K562 (cell line): ENCODE data around the gene CEBPA. TPM values are rescaled to one million over a fixed set of nuclear protein-coding genes. Genes with fewer than 3 reads are reported as not detected.

Source experiments
- ATAC-seq: fragments of 200-7000 bp; cut with Tn5 transposase; 3 replicates; pipeline ENCODE4 v1.9.1; 2020; ENCODE audit warnings: moderate library complexity
- BruUV-seq: library from RNA; stranded (reverse); fragments of 400-500 nt; replicated peaks from 2 replicates; lab custom pipeline; 2021; lab: Mats Ljungman, UMichigan
- CTCF ChIA-PET: fragments of 300-600 bp; formaldehyde crosslinking; extraction: SDS; loops from one replicate; lab custom pipeline; 2021; ENCODE audit warnings: low intra/inter-chr PET ratio; lab: Yijun Ruan, JAX
- POLR2A ChIA-PET: fragments of 300-600, 350-650 bp; sonication (Branson Sonifier 250); formaldehyde crosslinking; extraction: SDS; loops from one replicate; lab custom pipeline; 2021; ENCODE audit warnings: antibody characterized with exemption, inconsistent platforms; lab: Yijun Ruan, JAX
- DNase-seq, 4 experiments: peaks; one replicate each; pipeline versions ENCODE4 v3.0.0 to v3.0.0-alpha.2; 2011 to 2018; ENCODE audit warnings: low spot score in 3 of 4, mixed read lengths in 3 of 4; ENCODE audit errors: extremely low read depth in 1 of 4
- FAIRE-seq: peaks from 2 replicates; lab custom pipeline; 2011; peaks lifted over from hg19 to GRCh38; lab: Jason Lieb, UNC
- H2AFZ ChIP-seq: 2 replicates; pipeline ENCODE4 v1.6.0; 2011; ENCODE audit warnings: low read depth, low read length, control low read depth, inconsistent platforms
- H3K27ac ChIP-seq: fragments of 200-600 bp; 3 replicates; pipeline ENCODE4 v1.8.0; 2011; ENCODE audit warnings: low read depth, mild to moderate bottlenecking, control low read depth, inconsistent platforms, low read length, moderate library complexity, mixed read lengths; ENCODE audit errors: extremely low read depth
- H3K27me3 ChIP-seq, 2 experiments: fragments of 300-600 bp in 1 of 2; 2 replicates in 1 of 2; 3 replicates in 1 of 2; pipeline versions ENCODE4 v1.6.0 to v1.8.0; 2011; ENCODE audit warnings: inconsistent platforms in 2 of 2, low read length in 2 of 2, mild to moderate bottlenecking in 1 of 2, mixed read lengths in 1 of 2, moderate library complexity in 1 of 2; ENCODE audit not compliant: control insufficient read depth in 2 of 2, insufficient read depth in 2 of 2
- H3K36me3 ChIP-seq: fragments of 300-600 bp; 3 replicates; pipeline ENCODE4 v1.8.0; 2011; ENCODE audit warnings: mild to moderate bottlenecking, low read length, inconsistent platforms; ENCODE audit not compliant: control insufficient read depth, insufficient read depth
- H3K4me1 ChIP-seq, 2 experiments: fragments of 200-600 bp in 1 of 2; replicated peaks in 1 of 2; 2 replicates in 1 of 2; 3 replicates in 1 of 2; pipeline versions ENCODE4 v1.5.1 to v1.8.0; 2011; ENCODE audit warnings: inconsistent platforms in 2 of 2, low read length in 2 of 2, mild to moderate bottlenecking in 1 of 2, mixed read lengths in 1 of 2, moderate library complexity in 1 of 2; ENCODE audit not compliant: control insufficient read depth in 2 of 2, insufficient read depth in 2 of 2
- H3K4me2 ChIP-seq: 2 replicates; pipeline ENCODE4 v1.6.1; 2011; ENCODE audit warnings: low read length, control low read depth, inconsistent platforms, mixed read lengths; ENCODE audit not compliant: insufficient read depth
- H3K4me3 ChIP-seq: fragments of 200-600 bp; sonication (generic), shearing (Covaris generic); 2 replicates; pipeline ENCODE4 v1.5.1; 2016; ENCODE audit warnings: control low read depth, inconsistent platforms
- H3K79me2 ChIP-seq: fragments of 200-600 bp; 3 replicates; pipeline ENCODE4 v1.8.0; 2011; ENCODE audit warnings: low read length, inconsistent platforms; ENCODE audit not compliant: control insufficient read depth, insufficient read depth
- H3K9ac ChIP-seq, 2 experiments: 2 replicates each; pipeline versions ENCODE4 v1.6.0 to v1.6.1; 2011; ENCODE audit warnings: low read depth in 2 of 2, low read length in 2 of 2, control low read depth in 1 of 2, inconsistent platforms in 1 of 2, mild to moderate bottlenecking in 1 of 2, mixed read lengths in 1 of 2; ENCODE audit not compliant: insufficient read depth in 1 of 2
- H3K9me1 ChIP-seq: one replicate; pipeline ENCODE4 v1.6.0; 2011; ENCODE audit warnings: inconsistent platforms, mild to moderate bottlenecking, low read length, moderate library complexity; ENCODE audit not compliant: control insufficient read depth, insufficient read depth
- H3K9me3 ChIP-seq: replicated peaks from 2 replicates; pipeline ENCODE4 v1.5.1; 2011; ENCODE audit warnings: low read depth, low read length, inconsistent platforms; ENCODE audit not compliant: control insufficient read depth, insufficient read depth
- H4K20me1 ChIP-seq: replicated peaks from 2 replicates; pipeline ENCODE4 v1.6.1; 2011; ENCODE audit warnings: low read length, inconsistent platforms, mixed read lengths; ENCODE audit not compliant: control insufficient read depth, insufficient read depth
- ATF1 ChIP-seq, 2 experiments: fragments of 450-650 bp in 1 of 2; IDR thresholded peaks; 2 replicates each; pipeline ENCODE4 v1.6.1; 2016; ENCODE audit warnings: missing compliant biosample characterization in 1 of 2, missing genetic modification characterization in 1 of 2
- CC2D1A ChIP-seq: fragments of 450-650 bp; IDR thresholded peaks from 2 replicates; pipeline ENCODE4 v1.6.1; 2017; ENCODE audit warnings: mild to moderate bottlenecking
- DIDO1 ChIP-seq: fragments of 450-650 bp; IDR thresholded peaks from 2 replicates; pipeline ENCODE4 v1.6.1; 2016; ENCODE audit warnings: low read depth, missing biosample characterization, missing genetic modification characterization
- HDAC8 ChIP-seq: fragments of 450-650 bp; IDR thresholded peaks from 2 replicates; pipeline ENCODE4 v1.6.1; 2016; ENCODE audit warnings: mild to moderate bottlenecking, missing genetic modification characterization, moderate library complexity, missing compliant biosample characterization
- POLR2AphosphoS5 ChIP-seq: IDR thresholded peaks from 2 replicates; pipeline ENCODE4 v1.6.1; 2011; ENCODE audit warnings: mild to moderate bottlenecking, low read depth, low read length, moderate library complexity; ENCODE audit not compliant: control insufficient read depth, insufficient read depth
- SREBF2 ChIP-seq: sonication (generic); formaldehyde crosslinking; IDR thresholded peaks from 2 replicates; pipeline ENCODE4 v1.4.0; 2020; ENCODE audit warnings: mild to moderate bottlenecking, missing genetic modification reagents
- STAT5B ChIP-seq: fragments of 250-450 bp; sonication (Bioruptor Pico); IDR thresholded peaks from 2 replicates; pipeline ENCODE4 v1.8.0; 2021; ENCODE audit warnings: mild to moderate bottlenecking, inconsistent platforms
- ZNF507 ChIP-seq: conservative IDR thresholded peaks from 2 replicates; pipeline ENCODE4 v1.6.1; 2017; ENCODE audit warnings: missing genetic modification characterization, missing compliant biosample characterization
- WGBS: fragments of 100-300 bp; shearing (Covaris generic); methylation state at CpG from one replicate; pipeline ENCODE4 v1.1.6; 2016; ENCODE audit warnings: low coverage, mixed read lengths; ENCODE audit not compliant: insufficient coverage; ENCODE audit errors: missing lambda C conversion rate; 5-methylcytosine and 5-hydroxymethylcytosine counted together
- in situ Hi-C: fragments of 300-500 bp; cut with MboI; formaldehyde crosslinking; loops from 4 replicates; pipeline ENCODE4 v1.15.0; 2018; ENCODE audit warnings: inconsistent platforms, mixed read lengths
- intact Hi-C: fragments of 100-400 bp; cut with micrococcal nuclease; formaldehyde crosslinking; loops from 2 replicates; pipeline ENCODE4 v1.14.2; 2022
- polyA plus RNA-seq, 8 experiments: library from polyadenylated mRNA; depleted of rRNA in 4 of 8; stranded (reverse) in 5 of 8; unstranded in 3 of 8; fragments of >200 nt; fragmentation: Nextera tagmentation in 2 of 8; fragmentation: Illumina TruSeq in 1 of 8; extraction: Ambion mirVana in 2 of 8; extraction: Trizol in 1 of 8; gene quantifications; 2 replicates each; pipeline versions ENCODE4 v1.2.1 to v1.2.3, GENCODE V29; 2011 to 2014; ENCODE audit warnings: inconsistent platforms in 1 of 8, missing spikeins in 1 of 8
- total RNA-seq, 7 experiments: library from RNA; depleted of rRNA in 6 of 7; stranded (reverse); fragments of >200 nt in 6 of 7; fragmentation: Illumina TruSeq in 2 of 7; extraction: Trizol in 2 of 7; gene quantifications; 2 replicates each; pipeline versions ENCODE4 v1.2.1 to v1.2.3, GENCODE V29; 2011 to 2021; ENCODE audit warnings: low replicate concordance in 1 of 7
- TF ChIP-seq, protein P1 (sequence below): sonication (generic); formaldehyde crosslinking; IDR thresholded peaks from 2 replicates; pipeline ENCODE4 v1.5.0; 2020; ENCODE audit warnings: missing genetic modification reagents
- TF ChIP-seq, protein P2 (sequence below): sonication (generic); formaldehyde crosslinking; IDR thresholded peaks from 2 replicates; pipeline ENCODE4 v1.9.0; 2022; ENCODE audit warnings: mild to moderate bottlenecking, missing genetic modification reagents

Gene CEBPA
- total and polyA plus RNA-seq, 9 of the 15 experiments (the other 6 are each of a cell fraction or from before 2014, with no cell fraction given): 0.03 to 0.59 (median 0.15) TPM; not detected in 2

DNA sequence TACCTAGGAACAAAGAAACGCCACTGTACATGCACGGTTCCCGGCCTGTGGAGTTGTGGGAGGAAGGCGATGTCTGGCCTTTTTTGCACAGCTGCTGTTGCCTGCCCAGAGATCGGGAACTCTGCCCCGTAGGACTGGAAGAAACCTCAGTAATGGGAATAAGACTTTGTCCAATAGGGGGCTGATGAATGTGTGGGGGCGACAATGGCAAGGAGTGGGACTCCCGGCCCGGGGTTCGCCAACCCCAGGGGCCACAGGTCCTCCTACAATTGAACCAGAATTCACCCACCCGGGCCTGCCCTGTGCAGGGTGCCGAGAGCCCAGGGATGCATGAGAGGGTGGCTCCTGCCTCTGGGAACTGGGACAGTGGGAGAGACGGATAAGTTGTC is 2.0 kb upstream of the CEBPA start:
- no TSS peak for BruUV-seq
- H3K4me2 ChIP-seq: no peak overlapping the region
- H2AFZ ChIP-seq: no peak overlapping the region
- 17% methylated on average over 13 of the region's 13 CpGs for WGBS
- CTCF ChIA-PET: no interaction called here
- no peak for TF ChIP-seq CC2D1A
- TF ChIP-seq, protein P1, sequence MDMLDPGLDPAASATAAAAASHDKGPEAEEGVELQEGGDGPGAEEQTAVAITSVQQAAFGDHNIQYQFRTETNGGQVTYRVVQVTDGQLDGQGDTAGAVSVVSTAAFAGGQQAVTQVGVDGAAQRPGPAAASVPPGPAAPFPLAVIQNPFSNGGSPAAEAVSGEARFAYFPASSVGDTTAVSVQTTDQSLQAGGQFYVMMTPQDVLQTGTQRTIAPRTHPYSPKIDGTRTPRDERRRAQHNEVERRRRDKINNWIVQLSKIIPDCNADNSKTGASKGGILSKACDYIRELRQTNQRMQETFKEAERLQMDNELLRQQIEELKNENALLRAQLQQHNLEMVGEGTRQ (CRISPR knock-in tag): no peak
- no peak for TF ChIP-seq HDAC8
- TF ChIP-seq POLR2AphosphoS5: no peak
- TF ChIP-seq ATF1 (CRISPR knock-in tag; IDR thresholded peaks at IDR 0.05): no peak
- TF ChIP-seq ATF1 (tag; IDR thresholded peaks at IDR 0.05): no peak
- no peak for TF ChIP-seq STAT5B (CRISPR knock-in tag)
- TF ChIP-seq, protein P2, sequence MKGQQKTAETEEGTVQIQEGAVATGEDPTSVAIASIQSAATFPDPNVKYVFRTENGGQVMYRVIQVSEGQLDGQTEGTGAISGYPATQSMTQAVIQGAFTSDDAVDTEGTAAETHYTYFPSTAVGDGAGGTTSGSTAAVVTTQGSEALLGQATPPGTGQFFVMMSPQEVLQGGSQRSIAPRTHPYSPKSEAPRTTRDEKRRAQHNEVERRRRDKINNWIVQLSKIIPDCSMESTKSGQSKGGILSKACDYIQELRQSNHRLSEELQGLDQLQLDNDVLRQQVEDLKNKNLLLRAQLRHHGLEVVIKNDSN (CRISPR knock-in tag): no peak
- no peak for TF ChIP-seq SREBF2 (CRISPR knock-in tag)
- no peak for TF ChIP-seq DIDO1 (tag)
- TF ChIP-seq ZNF507: no peak
- TF ChIP-seq, all 486 proteins: peak for 0
- Histone ChIP-seq H3K9me1 (no peaks in the 10 kb centered on the region), H3K9ac (no peak overlapping the region), H3K79me2 (no peaks in the 10 kb centered on the region), H4K20me1 (peaks cover 10% of the 10 kb centered on the region; the same call in 1 of the 2 replicates), H3K27ac (no peak overlapping the region), H3K27me3 (peaks cover under 1 to 43% of the 10 kb centered on the region in 2 experiments; a peak in 3 of 5 replicates), H3K4me3 (no peak overlapping the region), H3K36me3 (no peaks in the 10 kb centered on the region), H3K9me3 (no peaks in the 10 kb centered on the region), H3K4me1 (peaks cover 6 to 36% of the 10 kb centered on the region in 2 experiments; a peak in 3 of 5 replicates)
- ATAC-seq (no peak), DNase-seq (peak in 1 of 4 experiments; percentile 8), FAIRE-seq (no peak)
- POLR2A ChIA-PET: interaction anchor here (1.0 kb wide), 1 partner anchor 69 kb away, joined by 4 read pairs; the partner anchor contains the start of gene CEBPG
- intact Hi-C loops: no loop called here
- in situ Hi-C loops: no loop called here
